NB4 (cell line): ENCODE data around the gene SH3PXD2A.

Experiments
- POLR2A ChIP-seq: IDR thresholded peaks from 2 replicates; pipeline ENCODE4 v1.6.1; 2011; ENCODE audit warnings: mild to moderate bottlenecking; ENCODE audit not compliant: insufficient read length; ENCODE audit errors: extremely low read depth
- TF ChIP-seq, protein P1 (sequence below): IDR thresholded peaks from one replicate; pipeline ENCODE4 v1.5.1; 2012; ENCODE audit warnings: low read depth, low read length

DNA sequence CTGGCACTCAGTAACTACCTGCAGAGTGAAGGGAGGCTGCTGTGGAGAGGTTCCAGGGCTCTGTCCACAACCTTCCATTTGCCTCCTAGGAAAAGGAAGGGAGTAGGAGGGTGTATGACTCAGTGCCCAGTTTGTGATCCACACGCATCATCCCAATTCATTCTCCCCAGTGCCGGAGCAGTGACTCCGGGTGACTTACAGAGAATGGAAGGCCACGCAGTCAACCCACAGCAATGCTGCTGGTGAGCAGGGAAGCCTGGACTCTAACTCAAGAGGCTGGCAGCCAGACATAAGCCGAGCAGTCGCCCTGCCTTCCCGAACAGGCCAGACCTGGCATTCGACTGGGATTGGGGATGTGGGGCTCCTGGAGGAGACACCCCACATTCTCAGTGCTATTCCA is 139.9 kb downstream of the SH3PXD2A start:
- TF ChIP-seq, protein P1, sequence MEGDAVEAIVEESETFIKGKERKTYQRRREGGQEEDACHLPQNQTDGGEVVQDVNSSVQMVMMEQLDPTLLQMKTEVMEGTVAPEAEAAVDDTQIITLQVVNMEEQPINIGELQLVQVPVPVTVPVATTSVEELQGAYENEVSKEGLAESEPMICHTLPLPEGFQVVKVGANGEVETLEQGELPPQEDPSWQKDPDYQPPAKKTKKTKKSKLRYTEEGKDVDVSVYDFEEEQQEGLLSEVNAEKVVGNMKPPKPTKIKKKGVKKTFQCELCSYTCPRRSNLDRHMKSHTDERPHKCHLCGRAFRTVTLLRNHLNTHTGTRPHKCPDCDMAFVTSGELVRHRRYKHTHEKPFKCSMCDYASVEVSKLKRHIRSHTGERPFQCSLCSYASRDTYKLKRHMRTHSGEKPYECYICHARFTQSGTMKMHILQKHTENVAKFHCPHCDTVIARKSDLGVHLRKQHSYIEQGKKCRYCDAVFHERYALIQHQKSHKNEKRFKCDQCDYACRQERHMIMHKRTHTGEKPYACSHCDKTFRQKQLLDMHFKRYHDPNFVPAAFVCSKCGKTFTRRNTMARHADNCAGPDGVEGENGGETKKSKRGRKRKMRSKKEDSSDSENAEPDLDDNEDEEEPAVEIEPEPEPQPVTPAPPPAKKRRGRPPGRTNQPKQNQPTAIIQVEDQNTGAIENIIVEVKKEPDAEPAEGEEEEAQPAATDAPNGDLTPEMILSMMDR = no peak
- no peak for TF ChIP-seq POLR2A
